GM21367 (cell line): ENCODE data around the gene BCHE.
"Not testable (repeated sequence)": the region's sequence is repeated elsewhere in the genome, so short reads cannot be mapped to it uniquely, and the experiment has no call there.

Experiments
- ATAC-seq: cut with Tn5 transposase; IDR thresholded peaks from one replicate; pipeline ENCODE4 v1.9.1; 2021; ENCODE audit not compliant: unreplicated experiment

The BCHE gene

DNA sequence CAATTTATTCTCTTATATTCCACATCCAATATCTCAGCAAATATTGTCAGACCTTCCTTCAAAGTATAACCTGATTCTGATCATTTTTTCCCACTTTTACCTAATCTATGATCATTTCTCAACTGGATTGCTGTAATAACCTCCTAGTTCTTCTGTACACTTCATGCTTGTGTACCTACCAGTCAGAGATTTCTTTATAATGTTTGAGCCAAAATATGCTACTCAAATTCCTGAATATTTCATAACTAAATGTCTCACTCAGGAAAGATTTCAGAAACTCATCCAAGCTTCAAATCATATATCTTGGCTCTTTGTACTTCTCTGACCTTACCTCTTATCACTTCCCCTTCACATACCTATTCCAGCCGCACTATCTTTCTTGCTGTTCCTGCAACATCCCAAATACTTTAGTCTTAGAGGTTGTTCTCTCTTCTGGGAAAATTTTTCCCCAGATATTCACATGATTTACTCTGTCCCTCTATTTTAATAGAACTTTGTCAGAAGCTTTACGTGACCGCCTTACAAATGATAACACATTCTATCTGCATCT lies 20.0 kb downstream of the BCHE start:
- ATAC-seq: no peak

DNA sequence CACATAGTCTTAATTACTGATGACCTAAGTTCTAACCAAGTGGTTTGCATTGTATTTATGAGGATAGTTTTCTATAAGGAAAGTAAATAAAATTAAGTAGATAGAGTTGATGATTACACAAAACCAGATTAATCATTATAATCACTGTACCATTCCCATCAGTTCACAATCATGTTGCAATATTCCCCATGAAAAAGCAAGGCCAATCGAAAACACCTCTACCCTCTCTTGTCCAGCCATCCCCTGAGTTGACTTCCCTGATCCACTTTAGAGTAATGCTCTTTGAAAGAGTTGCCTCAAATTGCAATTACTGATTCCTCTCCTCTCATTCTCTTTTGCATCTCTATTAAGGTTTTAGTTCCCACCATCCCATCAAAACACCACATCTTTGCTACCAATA lies 21.0 kb downstream of the BCHE start:
- no peak for ATAC-seq

DNA sequence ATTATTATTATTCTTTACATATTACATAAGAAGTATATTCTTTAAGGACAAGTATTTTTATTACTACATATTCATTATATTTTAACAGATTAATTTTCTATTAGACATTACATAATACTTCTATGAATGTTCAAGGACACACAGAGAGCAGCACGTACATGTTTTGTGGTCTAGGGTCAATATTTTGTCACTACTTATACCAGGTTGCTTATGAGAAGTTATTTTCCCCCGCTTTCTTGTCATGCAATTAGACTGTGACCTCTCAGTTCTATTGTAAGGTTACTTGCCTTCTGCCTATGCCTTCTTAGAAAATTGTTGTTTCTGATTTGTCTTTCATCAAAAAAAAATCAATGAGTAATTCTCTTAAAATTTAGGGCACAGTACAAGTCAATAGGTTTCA lies 21.5 kb downstream of the BCHE start:
- no peak for ATAC-seq

DNA sequence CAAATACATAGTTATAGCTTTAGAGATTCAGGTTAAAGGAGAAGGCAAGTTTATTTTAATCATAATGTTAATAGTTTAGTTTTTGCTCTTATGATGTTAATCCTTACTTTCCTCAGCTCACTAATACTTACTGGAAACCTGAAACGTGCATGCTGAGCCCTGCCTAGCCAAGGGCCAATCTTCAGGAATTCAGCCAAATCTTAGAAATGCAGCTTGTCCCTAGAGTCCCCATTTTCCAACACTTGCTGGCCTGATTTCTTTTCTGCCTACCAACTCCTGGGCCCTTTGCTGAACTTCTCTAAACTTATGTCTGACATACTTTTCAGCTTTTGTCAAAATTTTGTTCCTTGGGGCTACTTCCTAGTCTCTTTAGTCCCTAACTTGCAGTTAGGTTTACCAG lies 22.8 kb downstream of the BCHE start:
- ATAC-seq: no peak

DNA sequence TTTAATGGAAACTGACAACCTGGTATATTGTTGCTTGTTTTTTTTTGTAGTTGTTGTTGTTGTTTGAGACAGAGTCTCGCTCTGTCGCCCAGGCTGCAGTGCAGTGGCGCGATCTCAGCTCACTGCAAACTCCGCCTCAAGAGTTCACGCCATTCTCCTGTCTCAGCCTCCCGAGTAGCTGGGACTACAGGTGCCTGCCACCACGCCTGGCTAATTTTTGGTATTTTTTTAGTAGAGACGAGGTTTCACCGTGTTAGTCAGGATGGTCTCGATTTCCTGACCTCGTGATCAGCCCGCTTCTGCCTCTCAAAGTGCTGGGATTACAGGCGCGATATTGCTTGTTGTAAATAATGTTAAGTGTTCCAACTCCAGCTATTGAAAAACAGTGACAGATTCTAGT lies 29.3 kb downstream of the BCHE start:
- ATAC-seq: not testable (repeated sequence)

DNA sequence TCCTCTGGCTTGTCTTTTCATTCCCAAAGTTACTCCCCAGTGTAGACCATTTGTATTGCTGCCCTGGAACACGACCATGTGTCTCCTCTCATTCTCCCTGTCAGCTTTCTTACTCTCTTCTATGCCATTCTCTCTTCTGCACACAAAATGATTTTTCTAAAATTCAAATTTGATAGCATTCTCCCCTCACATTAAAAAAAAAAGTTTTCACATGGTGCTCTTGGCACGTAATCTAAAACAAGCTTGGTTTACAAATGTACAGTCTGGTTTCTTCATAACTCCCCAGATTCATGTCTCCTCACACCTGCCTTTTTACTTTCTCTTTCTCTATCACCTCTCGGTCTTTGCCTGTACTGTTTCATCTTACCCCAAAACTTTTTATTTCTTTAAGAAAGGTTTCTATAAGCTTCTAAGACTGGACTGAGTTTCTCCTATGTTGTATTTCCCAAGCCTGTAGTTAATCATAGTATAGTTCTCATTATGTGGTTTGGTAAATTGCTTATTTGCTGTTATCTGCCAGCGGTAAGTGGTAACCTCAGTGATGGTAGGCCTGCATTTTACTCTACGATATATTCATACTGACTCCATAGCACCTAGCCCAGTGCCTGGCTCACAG lies 31.2 kb downstream of the BCHE start:
- ATAC-seq: peak; percentile 93

DNA sequence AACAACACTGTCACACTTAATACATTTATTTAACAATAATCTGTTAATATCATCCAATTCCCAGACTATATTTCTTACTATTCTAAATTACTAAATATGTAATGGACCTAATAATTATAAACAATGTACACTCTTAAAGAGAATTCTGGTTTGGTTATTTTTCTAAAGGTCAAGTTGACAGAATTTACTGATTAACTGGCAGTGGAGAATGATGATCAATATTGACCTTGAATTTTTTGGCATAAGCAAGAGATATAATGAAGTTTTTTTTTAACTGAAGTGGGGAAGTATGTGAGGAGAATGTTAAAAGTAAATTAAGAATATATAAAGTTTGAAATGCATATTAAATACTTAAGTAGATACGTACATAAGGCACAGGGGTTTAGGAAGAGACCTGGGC lies 33.8 kb downstream of the BCHE start:
- ATAC-seq: no peak

DNA sequence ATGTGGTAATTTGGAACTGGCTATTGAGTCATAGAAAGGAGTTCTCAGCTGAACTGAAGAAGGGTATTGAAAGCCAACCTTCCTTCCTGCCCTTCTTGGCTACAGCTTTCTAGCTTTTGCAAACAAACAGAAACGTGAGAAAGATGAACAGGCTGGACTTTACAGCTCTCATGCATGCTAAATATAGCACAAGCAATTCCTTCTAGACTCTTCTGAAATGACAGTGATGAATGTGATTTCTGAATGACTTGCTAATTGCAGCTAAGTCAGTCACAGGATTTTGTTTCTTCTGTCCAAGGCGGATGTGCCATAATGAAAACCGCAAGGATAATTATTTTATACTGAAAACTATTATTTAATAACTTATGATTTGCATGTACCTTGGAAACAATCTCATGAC lies 36.3 kb downstream of the BCHE start:
- no peak for ATAC-seq

DNA sequence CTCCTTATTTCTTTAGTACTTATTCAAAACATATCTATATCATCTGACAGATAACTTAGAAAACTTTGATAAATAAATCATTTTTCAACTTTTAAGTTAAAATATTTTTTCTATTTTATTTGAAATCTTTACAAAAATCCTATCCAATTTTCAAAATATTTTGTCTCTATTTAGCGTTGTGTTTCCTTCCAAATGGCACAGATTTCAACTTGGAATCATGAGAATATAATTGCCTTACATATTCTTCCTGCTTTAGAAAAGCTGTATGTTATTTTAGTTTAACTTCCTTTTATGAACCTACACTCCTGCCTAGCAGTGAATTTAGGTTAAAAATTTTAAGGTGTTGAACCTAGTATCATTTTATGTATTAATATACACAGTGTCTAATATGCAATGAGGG lies 38.2 kb downstream of the BCHE start:
- no peak for ATAC-seq

DNA sequence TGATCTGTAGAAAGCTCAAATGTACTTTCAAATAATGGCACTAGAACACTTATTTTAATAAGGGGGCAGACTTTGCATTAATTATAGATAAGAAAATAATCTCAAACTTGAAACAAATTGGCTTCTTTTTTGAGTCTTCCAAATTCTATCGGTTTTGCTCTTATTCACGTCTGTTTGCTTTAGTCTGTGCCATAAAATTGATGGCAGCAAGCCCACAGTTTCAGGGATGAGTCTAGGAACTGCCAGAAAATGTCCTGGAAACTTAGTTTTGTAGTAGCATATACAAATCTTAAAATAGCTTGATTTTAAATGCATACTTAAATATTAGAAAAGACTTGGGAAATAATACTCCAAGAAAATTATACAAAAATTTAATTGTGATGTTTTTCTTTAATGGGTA lies 39.7 kb downstream of the BCHE start:
- ATAC-seq: no peak

DNA sequence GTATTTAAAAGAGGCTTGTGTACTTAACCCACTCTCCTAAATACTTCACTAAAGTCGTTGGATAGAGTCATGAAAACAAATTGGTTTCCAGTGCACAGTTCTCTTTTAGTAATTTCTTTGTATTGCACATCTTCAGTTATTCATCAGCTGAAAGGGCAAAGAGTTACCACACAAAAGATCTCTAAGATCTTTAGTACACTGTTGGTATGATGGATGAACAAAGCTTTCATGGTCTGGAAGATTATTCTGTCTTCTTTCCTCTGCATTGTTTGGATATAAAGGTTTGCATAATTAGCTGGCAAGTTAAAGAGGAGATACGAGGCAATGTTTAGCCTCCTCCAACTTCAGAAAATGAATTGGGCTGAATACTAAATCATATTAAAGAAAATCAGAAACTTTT lies 40.5 kb downstream of the BCHE start:
- no peak for ATAC-seq

DNA sequence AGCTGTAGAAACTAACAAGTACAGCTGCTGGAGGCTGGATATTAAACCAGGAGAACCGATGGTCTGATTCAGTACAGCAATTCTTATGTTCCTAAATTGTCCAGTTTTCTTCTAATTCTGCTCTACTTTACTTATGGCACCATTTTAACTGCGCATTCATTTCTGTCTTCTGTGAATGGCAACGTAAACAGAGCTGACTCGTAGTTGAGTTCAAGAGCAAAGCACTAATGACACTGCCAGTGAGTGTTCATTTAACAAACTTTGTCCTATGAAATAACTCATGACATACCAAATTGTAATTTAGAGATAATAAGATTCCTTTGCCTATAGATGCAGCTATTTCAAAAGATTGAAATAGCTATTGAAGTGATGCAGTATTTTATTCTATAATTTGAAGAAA lies 48.7 kb downstream of the BCHE start:
- ATAC-seq: no peak

DNA sequence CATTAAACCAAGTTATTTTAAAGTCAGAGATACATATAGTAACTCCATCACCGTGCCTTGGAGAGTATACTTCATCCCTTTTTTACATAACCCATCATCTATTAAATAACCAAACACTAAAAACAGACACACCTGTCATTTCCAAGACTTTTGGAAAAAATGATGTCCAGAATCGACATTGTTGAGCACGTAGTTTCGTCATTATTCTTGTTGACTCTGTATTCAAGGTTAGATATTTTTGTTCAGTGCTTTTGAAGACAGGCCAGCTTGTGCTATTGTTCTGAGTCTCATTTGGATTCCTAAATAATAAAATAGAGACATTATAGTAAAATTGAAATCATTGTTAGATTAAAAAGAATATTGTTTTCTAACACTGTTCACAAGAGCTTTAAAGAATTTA lies 51.2 kb downstream of the BCHE start:
- ATAC-seq: no peak

DNA sequence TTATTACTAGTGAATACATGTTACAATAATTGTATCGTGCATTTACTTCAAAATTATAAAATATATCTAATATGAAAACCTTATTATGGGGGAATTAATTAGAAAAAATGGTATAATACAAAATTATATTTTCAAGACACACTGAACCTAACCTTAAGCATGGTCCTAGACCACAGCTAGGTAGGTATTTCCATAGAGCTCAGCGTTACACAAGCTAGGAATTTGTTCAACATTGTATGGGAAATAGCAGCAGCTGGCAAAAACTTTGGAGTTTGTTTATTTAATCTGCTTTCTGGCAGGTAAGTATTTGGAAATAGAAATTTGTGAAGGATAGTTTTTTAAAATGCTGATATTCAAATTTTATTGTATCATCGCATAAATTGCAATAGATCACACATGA lies 52.9 kb downstream of the BCHE start:
- ATAC-seq: no peak

DNA sequence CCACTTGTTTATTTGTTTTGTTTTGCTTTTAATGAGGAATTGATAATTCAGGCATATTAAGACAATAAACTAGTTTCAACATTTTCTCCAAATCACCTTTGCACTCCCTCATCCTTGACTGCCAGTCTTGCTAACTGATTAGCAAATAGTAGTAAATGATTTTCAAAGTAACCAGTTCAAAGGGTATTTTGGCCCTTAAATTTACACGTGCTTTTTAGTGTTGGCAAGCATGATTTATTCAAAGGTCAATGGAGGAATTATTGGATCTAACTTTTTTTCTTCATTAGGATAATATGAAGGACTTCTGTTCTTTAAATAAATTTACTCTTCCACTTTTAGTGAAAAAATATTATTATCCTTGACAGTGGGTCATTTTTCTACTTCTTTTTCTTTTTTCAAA lies 53.8 kb downstream of the BCHE start:
- ATAC-seq: no peak

DNA sequence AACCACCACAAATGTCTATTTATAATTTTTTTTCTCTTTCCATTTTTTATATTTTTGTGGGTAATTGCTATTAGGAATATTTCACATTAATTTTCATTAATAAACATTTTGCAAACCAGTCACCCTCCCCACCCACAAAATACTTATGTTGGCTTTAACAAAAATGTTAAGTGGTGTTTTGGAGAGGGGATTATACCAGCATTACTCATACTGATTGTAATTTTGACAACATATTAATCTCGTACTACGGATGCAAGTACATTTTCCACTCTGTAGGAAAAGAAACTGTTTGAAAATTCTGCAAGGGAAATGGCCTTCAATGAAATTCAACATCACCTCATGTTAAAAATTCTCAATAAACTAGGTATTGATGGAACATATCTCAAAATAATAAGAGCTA lies 58.3 kb downstream of the BCHE start:
- no peak for ATAC-seq

DNA sequence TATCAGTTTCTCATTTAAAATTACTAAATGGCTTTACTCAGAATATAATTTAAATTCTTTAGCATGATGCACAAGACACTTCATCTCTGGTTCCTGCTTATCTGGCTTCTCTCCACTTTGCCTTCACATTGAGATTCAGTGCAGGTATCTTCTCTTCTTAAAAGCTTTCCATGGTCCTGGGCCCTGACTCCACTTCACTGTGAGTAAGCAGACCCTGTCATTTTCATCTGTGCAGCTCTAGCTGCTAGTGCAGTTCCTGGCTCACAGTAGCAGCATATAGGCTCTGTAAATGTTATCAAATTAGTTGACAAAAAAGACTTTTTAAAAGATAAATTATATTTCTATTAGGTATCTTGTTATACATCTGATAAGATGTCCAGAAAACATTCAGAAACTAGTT lies 58.8 kb downstream of the BCHE start:
- ATAC-seq: no peak

DNA sequence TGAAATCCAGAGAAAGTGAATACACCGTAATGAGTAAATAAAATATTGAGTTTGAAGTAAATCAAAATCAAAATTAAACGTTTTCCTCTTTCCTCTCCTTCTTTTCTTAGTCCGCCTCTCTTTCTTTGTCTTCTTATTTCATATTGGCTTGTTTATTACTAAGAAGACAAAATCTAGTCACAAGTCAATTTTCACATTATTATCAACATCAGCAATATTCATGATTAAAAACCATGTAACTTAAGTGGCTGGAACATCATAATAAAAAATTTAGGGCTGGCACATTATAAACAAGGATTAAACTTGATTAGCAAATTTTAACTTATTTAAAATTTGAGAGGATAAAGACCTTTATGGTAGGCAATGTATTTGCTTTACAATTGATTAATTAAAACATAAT lies 61.4 kb downstream of the BCHE start:
- ATAC-seq: no peak

DNA sequence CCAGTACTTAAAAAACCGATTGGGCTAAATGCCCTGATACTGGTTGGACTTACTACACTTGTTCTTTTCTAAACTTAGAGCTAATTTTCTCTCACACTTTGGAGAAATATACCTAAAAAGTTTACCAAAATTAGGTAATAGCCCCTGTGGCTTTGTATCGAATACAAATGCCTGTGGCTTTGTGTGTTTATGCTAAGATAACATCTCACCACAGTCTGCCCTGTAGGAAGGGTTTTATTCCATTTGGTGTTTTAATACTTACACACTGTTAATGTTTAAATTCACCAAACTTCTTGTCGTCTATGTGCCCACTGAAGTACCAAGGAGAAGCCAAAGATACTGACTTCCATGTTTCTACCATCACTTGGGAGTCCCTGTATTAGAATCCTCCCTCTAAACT lies 66.4 kb downstream of the BCHE start:
- ATAC-seq: no peak

DNA sequence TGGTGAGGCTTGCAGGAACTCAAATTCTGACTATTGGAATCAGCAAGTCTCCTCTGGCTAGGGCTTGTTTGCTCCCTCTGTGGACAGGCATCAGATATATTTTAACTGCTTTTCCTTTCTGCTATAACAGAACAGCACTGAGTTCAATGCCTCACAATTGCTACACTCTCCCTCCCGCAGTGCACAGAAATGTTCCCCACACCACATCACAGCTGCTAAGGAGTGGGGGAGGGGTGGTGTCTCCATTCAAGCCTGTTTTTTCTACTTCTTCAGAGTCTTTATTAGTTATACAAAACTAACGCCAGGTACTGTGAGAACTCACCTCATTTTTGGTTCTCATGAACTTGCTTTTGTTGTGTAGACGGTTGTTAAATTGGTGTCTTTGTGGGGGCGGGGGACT lies 68.5 kb downstream of the BCHE start:
- no peak for ATAC-seq

DNA sequence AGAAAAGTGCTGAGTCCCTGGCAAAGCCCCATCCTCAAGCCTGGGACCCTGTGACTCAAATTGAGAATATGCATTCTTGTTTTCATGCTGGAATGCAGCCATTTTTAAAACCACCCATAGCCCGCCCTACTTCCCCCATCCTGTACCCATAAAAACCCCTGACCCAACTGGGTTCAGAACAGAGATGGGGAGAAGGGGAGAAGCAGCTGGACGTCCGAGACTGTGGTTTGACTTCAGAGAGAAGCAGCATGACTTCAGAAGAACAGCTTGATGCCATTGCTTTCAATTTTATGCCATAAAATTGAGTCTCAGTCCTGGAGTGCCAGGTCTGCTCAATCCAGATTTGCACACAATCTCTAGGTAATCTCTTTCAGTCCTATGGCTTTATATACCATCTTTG lies 78.2 kb downstream of the BCHE start:
- no peak for ATAC-seq

DNA sequence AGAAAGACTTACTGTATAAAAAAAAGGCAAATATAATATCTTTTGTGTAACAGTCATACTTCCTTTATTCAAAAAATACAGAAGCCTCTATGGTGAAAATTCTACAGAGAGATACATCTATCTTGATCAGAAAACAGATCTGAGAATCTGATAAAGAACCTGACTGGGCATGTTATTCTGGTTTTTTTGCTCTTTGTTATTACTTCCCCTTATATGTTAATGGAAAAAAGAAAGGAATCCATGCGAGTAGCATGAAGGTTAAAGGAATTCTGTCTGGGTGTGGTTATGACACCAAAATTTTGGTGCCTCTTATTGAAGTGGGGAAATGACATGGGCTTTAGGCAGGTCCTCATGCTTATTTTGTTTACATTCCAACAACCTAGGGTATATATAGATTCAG lies 81.7 kb downstream of the BCHE start:
- no peak for ATAC-seq

DNA sequence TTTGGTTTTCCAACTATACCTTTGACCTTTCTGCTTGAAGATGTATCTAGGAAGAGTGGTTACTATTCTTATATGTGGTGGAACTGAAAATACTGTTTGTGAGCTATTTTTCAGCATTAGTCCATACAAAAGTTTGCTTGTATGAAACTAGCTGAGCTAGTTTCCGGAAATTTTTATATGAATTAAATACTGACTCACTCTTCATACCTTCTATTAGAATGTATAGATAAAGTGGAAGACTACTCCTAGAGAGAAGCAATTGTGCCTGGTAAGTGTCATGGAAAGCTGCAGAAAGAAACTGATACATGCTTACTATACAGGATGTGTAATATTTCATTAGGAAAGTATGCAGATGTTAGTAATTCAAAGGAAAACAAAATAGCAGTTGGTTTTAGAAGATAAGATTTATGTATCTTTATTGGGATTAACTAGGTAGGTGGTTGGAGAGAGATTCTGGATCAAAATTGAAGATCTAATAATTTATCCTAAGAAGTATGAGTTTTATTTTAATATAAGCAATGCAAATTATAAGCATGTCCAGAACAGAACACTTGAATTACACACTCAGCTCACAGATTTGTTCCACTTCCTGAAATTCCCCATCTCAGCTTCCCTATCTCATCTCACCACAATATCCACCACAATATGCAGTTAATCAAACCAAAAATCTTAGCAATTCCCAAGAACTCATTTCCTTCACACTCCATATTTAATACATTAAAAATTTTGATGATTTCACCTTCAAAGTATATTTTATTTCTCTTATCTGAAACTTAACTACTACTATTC lies 82.8 kb downstream of the BCHE start:
- no peak for ATAC-seq
